NCI-H69 (cell line): ENCODE measurements around the gene TCP11L2.
A peak's percentile ranks its signal among the peaks of the same experiment; 100 is the strongest.
"Not testable (repeated sequence)": the region's sequence is repeated elsewhere in the genome, so short reads cannot be mapped to it uniquely, and the experiment has no call there.

Experiments
- DNase-seq: peaks from one replicate; lab custom pipeline; 2025; lab: John Stamatoyannopoulos, UW

The TCP11L2 gene

GRCh38 chr12:106307181-106307580 is 4.6 kb downstream of the TCP11L2 start:
- DNase-seq, result no peak

DNA sequence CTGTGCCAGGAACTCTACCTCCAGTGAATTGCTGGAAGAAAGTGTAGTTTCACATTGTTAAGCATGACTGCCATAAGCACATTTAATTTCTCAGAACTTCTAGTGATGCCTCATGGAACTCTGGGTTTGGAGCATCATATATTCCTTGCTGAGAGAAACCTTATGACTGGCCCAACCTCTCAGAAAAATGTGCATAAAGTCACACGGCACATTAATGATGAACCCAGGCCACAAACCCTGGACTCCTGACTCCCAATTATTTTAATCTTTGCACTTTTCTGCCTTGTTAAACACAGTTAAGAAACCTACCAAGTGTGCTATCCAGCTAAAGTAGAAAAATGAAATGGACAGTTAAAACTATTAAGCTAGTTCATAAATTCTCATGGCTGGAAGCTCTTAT is 5.6 kb downstream of the TCP11L2 start:
- no peak for DNase-seq

- no peak for DNase-seq
Observed at GRCh38 chr12:106308611-106309010, 6.1 kb downstream of the TCP11L2 start.

GRCh38 chr12:106309671-106310505 is 7.4 kb downstream of the TCP11L2 start:
- DNase-seq, result no peak

- DNase-seq, result no peak
Observed at GRCh38 chr12:106310687-106311086, 8.2 kb downstream of the TCP11L2 start.

- no peak for DNase-seq
Observed at GRCh38 chr12:106311139-106311538, 8.6 kb downstream of the TCP11L2 start.

DNA sequence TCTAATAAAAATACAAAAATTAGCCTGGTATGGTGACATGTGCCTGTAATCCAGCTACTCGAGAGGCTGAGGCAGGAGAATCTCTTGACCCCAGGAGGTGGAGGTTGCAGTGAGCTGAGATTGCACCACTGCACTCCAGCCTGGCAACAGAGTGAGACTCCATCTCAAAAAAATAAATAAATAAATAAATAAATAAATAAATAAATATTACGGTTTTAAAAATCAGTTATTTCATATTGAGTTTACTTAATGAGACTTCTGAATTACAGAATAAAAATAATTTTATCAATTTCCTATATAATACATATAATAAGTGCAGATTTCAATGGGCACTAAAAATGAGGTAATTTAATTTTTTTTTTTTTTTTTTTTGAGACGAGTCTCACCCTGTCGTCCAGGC is 10.9 kb downstream of the TCP11L2 start:
- DNase-seq, result not testable (repeated sequence)

DNA sequence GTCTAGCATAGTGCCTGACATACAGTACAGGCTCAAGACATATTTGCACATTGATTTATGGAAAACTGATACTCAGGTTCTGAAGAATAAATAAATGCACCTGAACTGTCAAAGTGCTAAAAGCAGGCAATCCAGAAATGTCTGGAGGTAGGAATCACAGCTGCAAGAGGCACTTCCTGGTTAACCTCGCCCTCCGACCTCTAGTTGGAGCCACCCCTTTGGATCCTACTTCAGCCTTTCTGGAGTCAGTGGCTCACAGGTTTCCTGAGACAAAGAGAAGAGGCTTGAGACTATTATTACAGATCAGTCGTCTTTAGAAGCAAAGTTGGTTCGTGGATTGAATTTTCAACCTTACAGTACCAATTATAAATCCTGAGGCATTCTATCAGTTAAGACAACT is 13.0 kb downstream of the TCP11L2 start:
- peak; percentile 29 for DNase-seq

GRCh38 chr12:106317406-106318082 is 15.0 kb downstream of the TCP11L2 start:
- DNase-seq, result peak; percentile 81

DNA sequence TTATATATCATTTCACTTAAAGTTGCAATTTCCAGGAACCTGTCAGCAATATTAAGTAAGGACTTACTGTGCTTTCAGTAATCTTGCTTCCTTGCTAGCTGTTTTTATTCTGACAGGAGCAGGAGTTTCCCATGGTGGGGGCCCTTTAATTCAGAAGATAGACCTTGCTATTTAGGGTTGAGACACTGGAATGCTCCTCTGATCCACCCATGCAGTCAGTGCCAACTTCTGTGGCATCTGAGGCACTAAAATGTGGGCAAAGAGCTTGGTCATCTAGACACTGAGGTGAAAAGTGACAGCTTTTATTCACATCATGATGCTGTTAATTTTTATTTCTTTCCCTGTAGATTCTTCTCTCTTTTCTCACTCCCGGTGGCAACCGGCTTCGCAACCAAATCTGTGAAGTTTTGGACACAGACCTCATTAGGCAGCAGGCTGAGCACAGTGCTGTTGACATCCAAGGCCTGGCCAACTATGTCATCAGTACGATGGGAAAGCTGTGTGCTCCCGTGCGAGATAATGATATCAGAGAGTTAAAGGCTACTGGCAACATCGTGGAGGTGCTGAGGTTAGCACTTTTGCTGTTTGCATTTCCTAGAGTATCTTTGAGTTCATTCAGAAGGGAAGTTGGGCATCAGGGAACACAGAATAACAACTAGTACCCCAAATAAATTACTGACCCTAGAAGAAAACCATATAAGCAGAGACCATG is 18.8 kb downstream of the TCP11L2 start:
- DNase-seq, result no peak

GRCh38 chr12:106323537-106323936 is 21.0 kb downstream of the TCP11L2 start:
- DNase-seq, result no peak

DNA sequence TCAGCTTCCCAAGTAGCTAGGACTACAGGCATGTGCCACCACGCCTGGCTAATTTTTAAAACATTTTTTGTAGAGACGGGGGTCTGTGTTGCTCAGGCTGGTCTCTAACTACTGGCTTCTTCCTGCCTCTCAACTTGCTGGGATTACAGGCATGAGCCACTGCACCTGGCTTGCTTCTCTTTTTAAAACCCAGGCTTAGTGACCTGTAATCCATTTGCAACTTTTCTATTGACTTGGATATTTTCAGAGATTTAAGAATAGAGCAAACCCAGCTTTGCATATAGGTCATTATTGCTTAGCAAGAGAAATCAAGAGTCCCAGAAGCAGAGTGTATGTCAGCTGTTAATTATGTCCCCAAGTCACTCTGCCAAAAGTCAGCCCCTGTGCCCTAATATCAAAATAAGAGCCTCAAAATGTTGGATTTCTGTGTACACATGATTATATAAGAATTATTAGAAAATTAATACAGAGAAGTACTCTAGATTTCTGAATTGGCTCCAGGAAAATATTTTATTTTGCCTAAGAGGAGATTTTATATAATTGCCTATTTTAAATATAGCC is 24.9 kb downstream of the TCP11L2 start:
- no peak for DNase-seq

GRCh38 chr12:106328735-106329134 is 26.2 kb downstream of the TCP11L2 start:
- peak; percentile 62 for DNase-seq

- DNase-seq, result peak; percentile 98
Observed at GRCh38 chr12:106329231-106329982, 26.9 kb downstream of the TCP11L2 start.

DNA sequence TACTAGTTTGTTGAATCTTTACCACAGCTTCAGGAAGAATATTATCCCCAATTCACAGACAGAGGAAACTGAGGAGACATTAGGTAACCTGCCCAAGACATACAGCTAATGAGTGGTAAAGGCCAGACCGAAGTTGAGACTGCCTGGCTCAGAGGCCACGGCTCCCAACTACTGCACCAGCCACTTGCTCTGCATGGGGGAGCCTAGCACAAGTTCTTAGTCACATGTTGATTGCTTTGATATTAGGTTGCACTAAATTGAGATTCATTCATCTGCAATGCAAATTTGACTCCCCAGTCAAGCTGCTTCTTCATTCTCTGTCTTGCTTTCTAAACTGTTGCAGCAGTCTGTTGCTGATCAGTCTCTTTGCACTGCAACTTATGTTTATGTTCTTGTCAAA is 29.1 kb downstream of the TCP11L2 start:
- peak; percentile 79 for DNase-seq

DNA sequence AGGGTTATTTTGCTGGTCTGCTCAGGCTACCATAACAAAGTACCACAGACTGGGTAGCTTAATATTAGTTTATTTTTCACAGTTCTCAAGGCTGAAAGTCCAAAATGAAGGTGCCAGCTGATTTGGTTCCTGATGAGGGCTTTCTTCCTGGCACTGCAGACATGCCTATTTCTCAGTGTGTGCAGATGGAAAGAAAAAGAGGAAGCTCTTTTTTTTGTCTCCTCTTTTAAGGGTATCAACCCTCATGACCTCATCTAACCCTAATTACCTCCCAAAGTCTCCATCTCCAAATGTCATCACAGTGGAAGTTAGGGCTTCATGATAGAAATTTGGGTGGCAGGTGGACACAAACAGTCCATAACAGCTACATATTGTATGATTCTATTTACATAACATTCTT is 30.0 kb downstream of the TCP11L2 start:
- DNase-seq, result no peak

- DNase-seq, result no peak
Observed at GRCh38 chr12:106333010-106333409, 30.5 kb downstream of the TCP11L2 start.

GRCh38 chr12:106333756-106334155 is 31.2 kb downstream of the TCP11L2 start:
- no peak for DNase-seq

DNA sequence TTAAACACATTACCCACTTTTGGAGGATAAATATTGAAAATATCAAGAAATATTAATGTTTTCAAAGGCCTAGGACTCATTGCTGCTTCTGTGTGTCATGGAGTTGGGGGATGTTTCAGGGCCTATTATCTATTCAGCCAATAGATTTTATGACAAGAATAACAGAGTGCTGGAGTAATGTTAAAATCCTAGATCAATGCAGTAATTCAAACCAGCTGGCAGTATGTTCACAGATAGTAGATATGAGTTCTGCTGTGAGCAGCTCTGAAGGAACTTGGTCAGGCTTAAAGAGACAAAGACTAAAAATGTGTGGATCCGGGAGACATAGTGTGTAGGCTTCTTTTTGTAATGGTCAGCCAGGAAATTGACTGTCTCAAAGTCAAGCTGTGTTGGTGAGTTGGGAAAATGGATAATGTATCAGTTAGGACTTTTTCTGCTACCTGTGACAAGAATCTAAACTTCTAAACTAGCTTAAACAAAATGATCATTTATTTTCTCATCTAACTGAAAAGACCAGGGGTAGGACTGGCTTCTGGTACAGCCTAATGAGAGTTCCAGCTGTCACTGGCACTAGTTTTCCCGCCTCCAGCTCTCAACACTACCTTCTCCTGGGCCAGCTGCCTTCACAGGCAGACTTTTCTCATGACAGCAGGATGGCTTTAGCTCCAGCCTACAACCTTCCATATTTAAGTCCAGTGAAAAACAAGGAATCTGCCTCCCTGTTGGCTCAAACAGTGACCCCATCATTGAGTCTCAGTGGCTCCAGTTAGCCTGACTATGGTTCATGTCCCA is 38.7 kb downstream of the TCP11L2 start:
- DNase-seq, result peak; percentile 41

DNA sequence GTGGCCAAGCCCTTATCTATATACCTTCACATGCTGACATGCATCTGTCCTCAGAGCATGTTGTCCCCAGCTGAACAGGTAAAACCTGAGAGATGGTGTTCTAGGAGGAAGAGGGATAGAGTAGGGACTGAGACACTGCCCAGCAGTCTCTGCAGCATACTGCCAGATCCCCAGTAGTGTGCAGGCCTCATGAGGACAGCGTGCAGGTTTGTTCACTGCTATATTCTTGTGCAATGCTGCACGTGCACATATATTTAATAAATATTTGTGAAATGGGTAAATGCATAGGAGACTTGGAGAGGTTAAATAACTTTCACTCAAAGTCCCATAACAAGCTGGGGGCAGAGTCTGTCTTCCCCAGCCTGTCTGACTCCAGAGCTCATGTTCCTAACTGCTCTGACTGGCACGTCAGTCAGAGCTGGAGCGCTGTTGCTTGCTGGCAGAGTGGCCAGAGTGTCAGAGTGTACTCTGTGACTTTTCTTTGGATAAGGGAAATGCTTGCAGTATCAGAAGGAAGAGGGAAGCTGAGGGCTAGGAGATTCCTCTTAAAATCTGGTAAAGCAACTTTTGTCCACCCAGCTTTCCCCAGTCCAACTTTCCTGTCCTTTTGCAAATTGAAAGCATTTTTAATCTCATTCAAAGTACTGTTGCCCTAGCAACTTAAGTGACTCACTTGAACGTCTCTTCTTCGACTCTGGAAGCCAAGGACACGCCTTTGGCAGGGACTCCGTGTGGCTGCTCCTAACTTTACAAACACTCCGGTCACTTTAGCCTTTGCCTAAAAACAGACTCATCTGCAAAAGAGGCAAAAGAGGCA is 40.1 kb downstream of the TCP11L2 start:
- DNase-seq, result peak; percentile 21
